Keratinocyte (primary cell): ENCODE results near the gene FRMD3. TPM values are rescaled to one million over a fixed set of nuclear protein-coding genes. Genes with fewer than 3 reads are reported as not detected.

ENCODE experiments used
- DNase-seq: peaks from one replicate; pipeline ENCODE4 v3.0.0-alpha.2; 2011; ENCODE audit warnings: low read depth, missing footprints, low spot score
- FAIRE-seq: peaks from 2 replicates; lab custom pipeline; 2011; peaks lifted over from hg19 to GRCh38; lab: Jason Lieb, UNC
- H2AFZ ChIP-seq: 2 replicates; pipeline ENCODE4 v1.6.0; 2012; ENCODE audit warnings: low read length, control low read depth, inconsistent platforms; ENCODE audit not compliant: control insufficient read depth
- H3K27ac ChIP-seq: 2 replicates; pipeline ENCODE4 v1.5.1; 2011; ENCODE audit warnings: low read length; ENCODE audit not compliant: control insufficient read depth, insufficient read depth
- H3K27me3 ChIP-seq: 3 replicates; pipeline ENCODE4 v1.6.0; 2011; ENCODE audit warnings: low read length; ENCODE audit not compliant: control insufficient read depth, insufficient read depth; ENCODE audit errors: extremely low read depth
- H3K36me3 ChIP-seq, 2 experiments: 2 replicates in 1 of 2; 3 replicates in 1 of 2; pipeline ENCODE4 v1.5.1; 2011; ENCODE audit warnings: low read length in 2 of 2, mild to moderate bottlenecking in 1 of 2; ENCODE audit not compliant: control insufficient read depth in 2 of 2, insufficient read depth in 2 of 2; ENCODE audit errors: extremely low read depth in 1 of 2
- H3K4me1 ChIP-seq: 3 replicates; pipeline ENCODE4 v1.5.1; 2011; ENCODE audit warnings: low read length; ENCODE audit not compliant: control insufficient read depth, insufficient read depth; ENCODE audit errors: extremely low read depth
- H3K4me2 ChIP-seq: 3 replicates; pipeline ENCODE4 v1.6.0; 2011; ENCODE audit warnings: low read depth, low read length; ENCODE audit not compliant: control insufficient read depth, insufficient read depth; ENCODE audit errors: extremely low read depth
- H3K4me3 ChIP-seq, 3 experiments: fragments of 200-600 bp in 1 of 3; sonication (generic) in 1 of 3; 2 replicates in 2 of 3; 3 replicates in 1 of 3; pipeline ENCODE4 v1.5.1; 2011 to 2016; ENCODE audit warnings: low read length in 3 of 3, mild to moderate bottlenecking in 3 of 3, control low read depth in 2 of 3, inconsistent platforms in 1 of 3, low read depth in 1 of 3, mixed read lengths in 1 of 3, mixed run types in 1 of 3, moderate library complexity in 1 of 3; ENCODE audit not compliant: control insufficient read depth in 2 of 3, insufficient read depth in 2 of 3; ENCODE audit errors: extremely low read depth in 1 of 3
- H3K79me2 ChIP-seq: 2 replicates; pipeline ENCODE4 v1.6.0; 2012; ENCODE audit warnings: low read length; ENCODE audit not compliant: control insufficient read depth, insufficient read depth
- H3K9ac ChIP-seq: 3 replicates; pipeline ENCODE4 v1.6.0; 2011; ENCODE audit warnings: low read length; ENCODE audit not compliant: control insufficient read depth, insufficient read depth; ENCODE audit errors: extremely low read depth
- H3K9me1 ChIP-seq: 3 replicates; pipeline ENCODE4 v1.6.0; 2011; ENCODE audit warnings: low read length; ENCODE audit not compliant: control insufficient read depth, insufficient read depth; ENCODE audit errors: extremely low read depth
- H3K9me3 ChIP-seq: 2 replicates; pipeline ENCODE4 v1.5.1; 2012; ENCODE audit warnings: low read depth, low read length; ENCODE audit not compliant: control insufficient read depth
- H4K20me1 ChIP-seq: 3 replicates; pipeline ENCODE4 v1.6.0; 2011; ENCODE audit warnings: low read length; ENCODE audit not compliant: control insufficient read depth, insufficient read depth; ENCODE audit errors: extremely low read depth
- EZH2 ChIP-seq: IDR thresholded peaks from one replicate; pipeline ENCODE4 v1.6.1; 2012; ENCODE audit warnings: inconsistent platforms, mild to moderate bottlenecking, low read length, moderate library complexity
- dilution Hi-C: fragments of 300-500 bp; cut with MboI; formaldehyde crosslinking; loops from one replicate; pipeline ENCODE4 v1.7.0; 2020; ENCODE audit warnings: low sequenced_read_pairs; ENCODE audit not compliant: extremely low pct_ligation_motif_present
- polyA plus RNA-seq, 5 experiments: library from polyadenylated mRNA; depleted of rRNA in 3 of 5; stranded (reverse) in 3 of 5; stranded (forward) in 1 of 5; unstranded in 1 of 5; fragments of >200 nt; gene quantifications; 1 replicate in 1 of 5; 2 replicates in 3 of 5; 3 replicates in 1 of 5; pipeline versions ENCODE4 v1.2.1 to v1.2.3, GENCODE V29; 2011 to 2012; ENCODE audit warnings: missing spikeins in 2 of 5, low read depth in 1 of 5, low replicate concordance in 1 of 5
- TF ChIP-seq, protein P1 (sequence below), 3 experiments: IDR thresholded peaks in 1 of 3; conservative IDR thresholded peaks in 1 of 3; optimal IDR thresholded peaks in 1 of 3; 2 replicates in 2 of 3; 3 replicates in 1 of 3; pipeline versions ENCODE3 to v1.5.1; 2011; ENCODE audit warnings: low read length in 3 of 3, mild to moderate bottlenecking in 3 of 3, moderate library complexity in 2 of 3, control low read depth in 1 of 3, inconsistent platforms in 1 of 3; ENCODE audit not compliant: insufficient read depth in 2 of 3; ENCODE audit errors: extremely low read depth in 1 of 3

FRMD3 gene
- polyA plus RNA-seq, 1 donor (not counting 4 experiments of a cell fraction or from before 2014, with no cell fraction given): 0.21 TPM

DNA sequence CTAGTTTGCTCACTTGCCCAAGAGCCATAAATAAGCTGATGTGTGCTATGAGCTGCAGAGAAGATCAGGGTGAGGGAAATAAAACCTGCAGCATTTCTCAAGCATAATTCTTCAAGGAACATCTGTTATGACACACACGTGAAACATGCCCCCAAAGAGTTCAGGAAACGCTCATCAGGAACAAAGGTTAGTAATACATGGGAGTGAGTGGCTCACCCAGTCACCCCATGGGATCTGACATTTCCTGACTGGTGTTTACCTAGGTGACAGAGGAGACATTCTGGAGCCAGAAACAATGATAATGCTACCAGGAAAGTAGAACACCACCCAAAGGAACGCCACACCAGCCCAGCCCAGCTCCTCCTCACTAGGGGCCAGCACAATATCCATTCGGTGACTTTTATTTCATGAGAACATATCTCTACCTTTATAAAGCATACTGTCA lies 66.0 kb downstream of the FRMD3 start:
- Histone ChIP-seq H3K36me3 (no peaks in the 10 kb centered on the region), H3K4me2 (no peak overlapping the region), H3K9me1 (no peaks in the 10 kb centered on the region), H3K27me3 (no peaks in the 10 kb centered on the region), H3K4me3 (no peak overlapping the region), H3K9ac (no peak overlapping the region), H3K79me2 (no peaks in the 10 kb centered on the region), H3K9me3 (no peaks in the 10 kb centered on the region), H2AFZ (no peak overlapping the region), H3K4me1 (no peaks in the 10 kb centered on the region), H4K20me1 (no peaks in the 10 kb centered on the region), H3K27ac (no peak overlapping the region)
- FAIRE-seq (no peak), DNase-seq (no peak)
- TF ChIP-seq EZH2: no peak
- TF ChIP-seq, protein P1, sequence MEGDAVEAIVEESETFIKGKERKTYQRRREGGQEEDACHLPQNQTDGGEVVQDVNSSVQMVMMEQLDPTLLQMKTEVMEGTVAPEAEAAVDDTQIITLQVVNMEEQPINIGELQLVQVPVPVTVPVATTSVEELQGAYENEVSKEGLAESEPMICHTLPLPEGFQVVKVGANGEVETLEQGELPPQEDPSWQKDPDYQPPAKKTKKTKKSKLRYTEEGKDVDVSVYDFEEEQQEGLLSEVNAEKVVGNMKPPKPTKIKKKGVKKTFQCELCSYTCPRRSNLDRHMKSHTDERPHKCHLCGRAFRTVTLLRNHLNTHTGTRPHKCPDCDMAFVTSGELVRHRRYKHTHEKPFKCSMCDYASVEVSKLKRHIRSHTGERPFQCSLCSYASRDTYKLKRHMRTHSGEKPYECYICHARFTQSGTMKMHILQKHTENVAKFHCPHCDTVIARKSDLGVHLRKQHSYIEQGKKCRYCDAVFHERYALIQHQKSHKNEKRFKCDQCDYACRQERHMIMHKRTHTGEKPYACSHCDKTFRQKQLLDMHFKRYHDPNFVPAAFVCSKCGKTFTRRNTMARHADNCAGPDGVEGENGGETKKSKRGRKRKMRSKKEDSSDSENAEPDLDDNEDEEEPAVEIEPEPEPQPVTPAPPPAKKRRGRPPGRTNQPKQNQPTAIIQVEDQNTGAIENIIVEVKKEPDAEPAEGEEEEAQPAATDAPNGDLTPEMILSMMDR (optimal IDR thresholded peaks at IDR 0.05 in 1 of 3, IDR thresholded peaks at IDR 0.05 in 1 of 3, conservative IDR thresholded peaks at IDR 0.05 in 1 of 3; ENCODE audit: extremely low read depth in 1 of 3, insufficient read depth in 2 of 3, low read length in 3 of 3): no peak
- dilution Hi-C loops: no loop called here

DNA sequence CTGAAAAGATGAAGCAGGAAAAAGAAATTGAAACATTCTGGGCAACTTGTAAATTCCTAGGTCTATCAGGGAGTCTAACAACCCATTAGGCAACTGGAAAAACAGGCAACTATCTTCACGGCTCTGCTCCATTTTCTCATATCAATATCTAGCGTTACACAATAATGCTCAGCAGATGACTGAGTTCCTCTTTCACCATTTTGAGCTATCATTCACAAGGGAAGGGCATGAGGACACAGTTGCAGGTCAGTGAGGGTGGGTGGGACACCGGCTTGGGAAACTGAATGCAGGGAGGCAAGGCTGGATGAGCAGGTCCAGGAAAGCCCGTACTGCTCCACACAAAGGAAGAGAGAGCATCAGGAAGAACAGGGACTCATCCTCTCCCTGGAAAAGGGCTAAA lies 67.0 kb downstream of the FRMD3 start:
- Histone ChIP-seq H2AFZ (no peak overlapping the region), H3K4me1 (no peaks in the 10 kb centered on the region)
- dilution Hi-C loops: no loop called here

More for the DNA sequence above, 67.0 kb downstream of the FRMD3 start:
- no peak for TF ChIP-seq EZH2
- TF ChIP-seq, protein P1 (optimal IDR thresholded peaks at IDR 0.05 in 1 of 3, IDR thresholded peaks at IDR 0.05 in 1 of 3, conservative IDR thresholded peaks at IDR 0.05 in 1 of 3; ENCODE audit: extremely low read depth in 1 of 3, insufficient read depth in 2 of 3, low read length in 3 of 3): no peak
- Histone ChIP-seq H3K9me1 (no peaks in the 10 kb centered on the region), H3K4me3 (no peak overlapping the region), H3K9ac (no peak overlapping the region), H4K20me1 (no peaks in the 10 kb centered on the region), H3K27ac (no peak overlapping the region), H3K9me3 (no peaks in the 10 kb centered on the region), H3K4me2 (no peak overlapping the region), H3K79me2 (no peaks in the 10 kb centered on the region), H3K27me3 (no peaks in the 10 kb centered on the region), H3K36me3 (no peaks in the 10 kb centered on the region)
- FAIRE-seq: no peak
- no peak for DNase-seq
